Amniotic stem cell (primary cell): Measurements from ENCODE around the gene SEH1L.

Experiments used
- DNase-seq: peaks from one replicate; lab custom pipeline; 2025; lab: John Stamatoyannopoulos, UW

Gene SEH1L

DNA sequence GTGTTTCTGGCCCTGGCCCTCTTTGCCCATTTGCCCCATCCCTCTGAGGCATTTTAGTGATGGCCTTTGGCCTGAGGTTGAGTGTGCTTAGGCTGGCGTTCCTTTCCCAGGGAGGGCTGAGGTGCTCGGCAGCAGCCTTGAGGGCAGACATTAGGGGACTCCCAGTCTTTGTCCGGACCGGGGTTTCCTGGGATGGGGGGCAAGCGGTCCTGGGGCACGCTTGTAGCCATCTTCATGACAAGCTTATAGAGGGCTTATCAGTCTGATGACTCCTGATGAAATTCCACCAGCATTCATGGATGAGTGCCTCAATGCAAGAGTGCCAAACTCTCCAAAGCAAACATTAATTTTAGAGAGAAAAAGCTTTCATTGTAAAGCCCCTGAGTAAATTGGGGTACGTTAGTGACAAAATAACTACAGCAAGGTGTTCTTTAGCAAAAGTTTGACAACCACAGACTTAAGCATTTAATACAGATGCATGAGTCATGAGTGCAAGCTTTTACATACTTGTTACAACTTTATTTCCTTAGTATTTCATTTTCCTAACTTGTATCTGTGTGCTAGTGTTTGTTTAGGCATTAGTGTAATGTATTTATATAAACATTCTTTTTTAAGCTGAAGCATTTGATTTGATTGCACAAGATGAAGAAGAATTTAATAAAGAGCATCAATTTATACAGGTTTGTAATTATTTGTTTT, 89.0 kb downstream of the SEH1L start:
- no peak for DNase-seq
